DOHH2 (cell line): ENCODE results near the gene NUDT13.
A peak's percentile ranks its signal among the peaks of the same experiment; 100 is the strongest.
"Not testable (repeated sequence)": the region's sequence is repeated elsewhere in the genome, so short reads cannot be mapped to it uniquely, and the experiment has no call there.

ENCODE experiments used
- H3F3A ChIP-seq: fragments of 200-600 bp; sonication (generic), shearing (Covaris generic); 2 replicates; pipeline ENCODE4 v1.6.0; 2016; ENCODE audit warnings: antibody characterized with exemption, mild to moderate bottlenecking; ENCODE audit not compliant: control insufficient read depth, insufficient read depth
- H3K27ac ChIP-seq: fragments of 200-600 bp; sonication (generic); 2 replicates; pipeline ENCODE4 v1.5.1; 2014; ENCODE audit warnings: low read depth, mild to moderate bottlenecking, low read length, moderate library complexity
- H3K27me3 ChIP-seq: fragments of 200-600 bp; sonication (generic); 2 replicates; pipeline ENCODE4 v1.6.1; 2014; ENCODE audit warnings: mild to moderate bottlenecking, low read length, mixed read lengths; ENCODE audit not compliant: control insufficient read depth
- H3K36me3 ChIP-seq: fragments of 200-600 bp; sonication (generic); 2 replicates; pipeline ENCODE4 v1.6.1; 2014; ENCODE audit warnings: mild to moderate bottlenecking, low read length, moderate library complexity, mixed read lengths; ENCODE audit not compliant: control insufficient read depth
- H3K4me1 ChIP-seq: fragments of 200-600 bp; sonication (generic); 2 replicates; pipeline ENCODE4 v1.6.1; 2014; ENCODE audit warnings: mild to moderate bottlenecking, low read length, mixed read lengths; ENCODE audit not compliant: control insufficient read depth
- H3K4me2 ChIP-seq: fragments of 200-600 bp; sonication (generic); 2 replicates; pipeline ENCODE4 v1.6.0; 2014; ENCODE audit warnings: mild to moderate bottlenecking, low read length, moderate library complexity
- H3K4me3 ChIP-seq: fragments of 200-600 bp; sonication (generic); 2 replicates; pipeline ENCODE4 v1.5.1; 2014; ENCODE audit warnings: mild to moderate bottlenecking, low read length, mixed read lengths
- H3K79me2 ChIP-seq: fragments of 200-600 bp; sonication (generic); 2 replicates; pipeline ENCODE4 v1.6.1; 2014; ENCODE audit warnings: mild to moderate bottlenecking, low read length, mixed read lengths; ENCODE audit not compliant: control insufficient read depth
- H3K9me2 ChIP-seq: fragments of 200-600 bp; sonication (generic); replicated peaks from 2 replicates; pipeline ENCODE4 v1.6.1; 2014; ENCODE audit warnings: mild to moderate bottlenecking, low read length, mixed read lengths; ENCODE audit not compliant: control insufficient read depth
- H3K9me3 ChIP-seq: fragments of 200-600 bp; sonication (generic); 2 replicates; pipeline ENCODE4 v1.6.1; 2014; ENCODE audit warnings: antibody characterized with exemption, low read length, mixed read lengths; ENCODE audit not compliant: control insufficient read depth, insufficient read depth
- H4K20me1 ChIP-seq: fragments of 200-600 bp; sonication (generic); 2 replicates; pipeline ENCODE4 v1.6.0; 2014; ENCODE audit warnings: low read depth, mild to moderate bottlenecking, antibody characterized with exemption, low read length, moderate library complexity; ENCODE audit not compliant: control insufficient read depth, insufficient read depth
- EZH2phosphoT487 ChIP-seq: fragments of 200-600 bp; sonication (generic); IDR thresholded peaks from 2 replicates; pipeline ENCODE4 v1.6.1; 2017; ENCODE audit warnings: borderline replicate concordance, mild to moderate bottlenecking, antibody characterized with exemption, low read length, moderate library complexity, mixed read lengths
- TF ChIP-seq, protein P1 (sequence below): fragments of 200-600 bp; sonication (generic); IDR thresholded peaks from one replicate; pipeline ENCODE4 v1.5.1; 2014; ENCODE audit warnings: antibody characterized with exemption, mild to moderate bottlenecking, low read depth, low read length; ENCODE audit not compliant: poor library complexity, severe bottlenecking

NUDT13 gene

DNA sequence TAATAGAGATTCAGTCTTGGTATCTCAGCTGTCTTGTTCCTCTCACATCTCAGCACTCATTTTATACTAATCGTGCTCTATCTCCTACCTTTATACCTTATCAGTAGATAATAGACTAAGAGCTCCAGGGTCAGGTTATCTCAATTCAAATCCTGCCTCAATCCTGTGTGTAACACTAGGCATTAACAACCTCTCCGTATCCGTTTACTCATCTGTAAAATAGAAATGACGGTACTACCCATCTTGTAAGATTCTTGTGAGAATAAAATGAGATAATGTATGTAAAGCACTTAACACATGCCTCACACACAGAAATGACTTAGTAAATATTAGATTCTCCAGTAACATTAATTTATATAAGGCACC is 13.0 kb upstream of the NUDT13 start:
- no peak for TF ChIP-seq EZH2phosphoT487
- TF ChIP-seq, protein P1, sequence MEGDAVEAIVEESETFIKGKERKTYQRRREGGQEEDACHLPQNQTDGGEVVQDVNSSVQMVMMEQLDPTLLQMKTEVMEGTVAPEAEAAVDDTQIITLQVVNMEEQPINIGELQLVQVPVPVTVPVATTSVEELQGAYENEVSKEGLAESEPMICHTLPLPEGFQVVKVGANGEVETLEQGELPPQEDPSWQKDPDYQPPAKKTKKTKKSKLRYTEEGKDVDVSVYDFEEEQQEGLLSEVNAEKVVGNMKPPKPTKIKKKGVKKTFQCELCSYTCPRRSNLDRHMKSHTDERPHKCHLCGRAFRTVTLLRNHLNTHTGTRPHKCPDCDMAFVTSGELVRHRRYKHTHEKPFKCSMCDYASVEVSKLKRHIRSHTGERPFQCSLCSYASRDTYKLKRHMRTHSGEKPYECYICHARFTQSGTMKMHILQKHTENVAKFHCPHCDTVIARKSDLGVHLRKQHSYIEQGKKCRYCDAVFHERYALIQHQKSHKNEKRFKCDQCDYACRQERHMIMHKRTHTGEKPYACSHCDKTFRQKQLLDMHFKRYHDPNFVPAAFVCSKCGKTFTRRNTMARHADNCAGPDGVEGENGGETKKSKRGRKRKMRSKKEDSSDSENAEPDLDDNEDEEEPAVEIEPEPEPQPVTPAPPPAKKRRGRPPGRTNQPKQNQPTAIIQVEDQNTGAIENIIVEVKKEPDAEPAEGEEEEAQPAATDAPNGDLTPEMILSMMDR, result no peak
- Histone ChIP-seq H3K27ac (peak overlapping the region; percentile 60), H3K9me2 (no peaks in the 10 kb centered on the region)

DNA sequence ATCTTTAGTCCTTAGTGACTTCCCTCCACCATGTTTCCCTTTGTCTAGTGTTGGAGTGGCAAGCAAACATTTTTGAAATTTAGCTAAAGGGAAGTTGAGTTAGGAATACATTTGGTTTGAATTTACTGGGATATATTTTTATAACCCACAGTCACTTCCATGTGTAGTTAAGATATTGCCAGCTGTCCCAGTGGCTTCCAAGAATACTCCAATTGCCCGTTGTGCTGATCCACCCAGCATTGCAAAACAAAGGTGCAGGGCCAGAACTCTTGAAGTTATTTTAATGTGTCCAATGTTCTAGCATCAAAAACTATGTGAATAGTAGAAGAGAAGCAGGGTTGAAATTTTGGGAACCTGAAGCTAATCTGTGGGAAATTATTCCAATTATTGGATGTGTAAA is 11.1 kb upstream of the NUDT13 start:
- H3K4me3 ChIP-seq, result no peak overlapping the region
- peaks cover 4% of the 10 kb centered on the region; the same call in 1 of the 2 replicates for H3F3A ChIP-seq
- peaks cover 18% of the 10 kb centered on the region for H3K4me1 ChIP-seq
- H3K36me3 ChIP-seq, result peaks cover 6% of the 10 kb centered on the region
- peaks cover 25% of the 10 kb centered on the region for H3K79me2 ChIP-seq
- H3K27ac ChIP-seq, result no peak overlapping the region
- no peak for TF ChIP-seq EZH2phosphoT487
- TF ChIP-seq, protein P1, result no peak
- H3K9me2 ChIP-seq, result no peaks in the 10 kb centered on the region
- no peak overlapping the region for H3K4me2 ChIP-seq
- no peaks in the 10 kb centered on the region for H3K9me3 ChIP-seq
- H3K27me3 ChIP-seq, result no peaks in the 10 kb centered on the region
- H4K20me1 ChIP-seq, result peaks cover 8% of the 10 kb centered on the region; the same call in 1 of the 2 replicates

More for the DNA sequence above, 13.0 kb upstream of the NUDT13 start:
- H3K9me3 ChIP-seq, result no peaks in the 10 kb centered on the region
- no peaks in the 10 kb centered on the region for H3K27me3 ChIP-seq
- peaks cover 12% of the 10 kb centered on the region for H3K36me3 ChIP-seq
- peak overlapping the region; percentile 71 for H3K4me2 ChIP-seq
- H3K79me2 ChIP-seq, result peaks cover 41% of the 10 kb centered on the region
- peaks cover 19% of the 10 kb centered on the region for H4K20me1 ChIP-seq
- peak overlapping the region; percentile 84 for H3K4me3 ChIP-seq
- H3F3A ChIP-seq, result peaks cover 4% of the 10 kb centered on the region; the same call in 1 of the 2 replicates
- peaks cover 22% of the 10 kb centered on the region for H3K4me1 ChIP-seq

DNA sequence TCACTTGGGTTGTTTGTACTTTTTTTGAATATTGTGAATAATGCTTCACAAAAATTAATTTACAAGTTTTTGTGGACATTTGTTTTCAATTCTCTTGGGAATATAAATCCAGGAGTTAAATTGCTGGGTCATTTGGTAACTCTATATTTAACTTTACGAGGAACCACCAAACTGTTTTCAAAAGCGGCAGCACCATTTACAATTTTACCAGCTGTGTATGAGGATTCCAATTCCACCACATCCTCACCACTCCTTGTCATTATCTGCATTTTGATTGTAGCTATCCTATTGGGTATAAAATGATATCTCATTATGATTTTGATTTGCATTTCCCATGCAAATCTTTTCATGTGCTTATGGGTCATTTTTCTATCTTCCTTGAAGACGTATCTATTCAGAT is 4.0 kb upstream of the NUDT13 start:
- H3K4me2 ChIP-seq, result no peak overlapping the region
- H3K9me3 ChIP-seq, result peaks cover 11% of the 10 kb centered on the region; the same call in 1 of the 2 replicates
- H3K27ac ChIP-seq, result no peak overlapping the region
- no peak overlapping the region for H3K4me3 ChIP-seq
- TF ChIP-seq, protein P1, result no peak
- no peak for TF ChIP-seq EZH2phosphoT487
- H3F3A ChIP-seq, result peaks cover 9% of the 10 kb centered on the region
- H3K36me3 ChIP-seq, result no peaks in the 10 kb centered on the region
- H4K20me1 ChIP-seq, result no peaks in the 10 kb centered on the region
- no peaks in the 10 kb centered on the region for H3K27me3 ChIP-seq
- peaks cover 5% of the 10 kb centered on the region for H3K4me1 ChIP-seq
- H3K9me2 ChIP-seq, result no peaks in the 10 kb centered on the region
- H3K79me2 ChIP-seq, result no peaks in the 10 kb centered on the region

DNA sequence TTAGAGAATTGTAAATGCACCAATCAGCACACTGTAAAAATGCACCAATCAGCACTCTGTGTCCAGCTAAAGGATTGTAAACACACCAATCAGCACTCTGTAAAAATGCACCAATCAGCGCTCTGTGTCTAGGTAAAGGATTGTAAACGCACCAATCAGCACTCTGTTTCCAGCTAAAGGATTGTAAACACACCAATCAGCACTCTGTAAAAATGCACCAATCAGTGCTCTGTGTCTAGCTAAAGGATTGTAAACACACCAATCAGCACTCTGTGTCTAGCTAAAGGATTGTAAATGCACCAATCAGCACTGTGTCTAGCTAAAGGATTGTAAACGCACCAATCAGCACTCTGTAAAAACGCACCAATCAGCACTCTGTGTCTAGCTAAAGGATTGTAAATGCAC is 1.0 kb upstream of the NUDT13 start:
- not testable (repeated sequence) for H3K4me3 ChIP-seq, H3K27ac ChIP-seq, H3K79me2 ChIP-seq, H3K9me2 ChIP-seq, H3K4me2 ChIP-seq, H4K20me1 ChIP-seq, H3K36me3 ChIP-seq, H3K27me3 ChIP-seq
- Histone ChIP-seq H3K4me1 (peaks cover 11% of the 10 kb centered on the region), H3K9me3 (peaks cover 11% of the 10 kb centered on the region; the same call in 1 of the 2 replicates), H3F3A (peaks cover 26% of the 10 kb centered on the region)

DNA sequence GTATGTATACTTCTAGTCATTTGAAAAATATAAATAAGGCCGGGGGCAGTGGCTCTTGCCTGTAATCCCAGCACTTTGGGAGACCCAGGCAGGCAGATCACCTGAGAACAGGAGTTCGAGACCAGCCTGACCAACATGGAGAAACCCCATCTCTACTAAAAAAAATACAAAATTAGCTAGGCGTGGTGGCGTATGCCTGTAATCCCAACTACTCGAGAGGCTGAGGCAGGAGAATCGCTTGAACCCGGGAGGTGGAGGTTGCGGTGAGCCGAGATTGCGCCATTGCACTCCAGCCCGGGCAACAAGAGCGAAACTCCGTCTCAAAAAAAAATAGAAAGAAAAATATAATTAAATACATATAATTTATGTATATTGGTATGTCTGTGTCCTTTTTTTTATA is 1.8 kb downstream of the NUDT13 start:
- H3K27ac ChIP-seq, H3K9me2 ChIP-seq, H3K27me3 ChIP-seq, H3K36me3 ChIP-seq, H4K20me1 ChIP-seq, H3K79me2 ChIP-seq: not testable (repeated sequence)
- Histone ChIP-seq H3F3A (peaks cover 30% of the 10 kb centered on the region), H3K4me1 (peaks cover 11% of the 10 kb centered on the region), H3K4me2 (peak overlapping the region; percentile 91; the same call in 1 of the 2 replicates), H3K9me3 (peaks cover 11% of the 10 kb centered on the region; the same call in 1 of the 2 replicates), H3K4me3 (peak overlapping the region; percentile 87; the same call in 1 of the 2 replicates)
